ENCODE data around the gene CSK.

The CSK gene

DNA sequence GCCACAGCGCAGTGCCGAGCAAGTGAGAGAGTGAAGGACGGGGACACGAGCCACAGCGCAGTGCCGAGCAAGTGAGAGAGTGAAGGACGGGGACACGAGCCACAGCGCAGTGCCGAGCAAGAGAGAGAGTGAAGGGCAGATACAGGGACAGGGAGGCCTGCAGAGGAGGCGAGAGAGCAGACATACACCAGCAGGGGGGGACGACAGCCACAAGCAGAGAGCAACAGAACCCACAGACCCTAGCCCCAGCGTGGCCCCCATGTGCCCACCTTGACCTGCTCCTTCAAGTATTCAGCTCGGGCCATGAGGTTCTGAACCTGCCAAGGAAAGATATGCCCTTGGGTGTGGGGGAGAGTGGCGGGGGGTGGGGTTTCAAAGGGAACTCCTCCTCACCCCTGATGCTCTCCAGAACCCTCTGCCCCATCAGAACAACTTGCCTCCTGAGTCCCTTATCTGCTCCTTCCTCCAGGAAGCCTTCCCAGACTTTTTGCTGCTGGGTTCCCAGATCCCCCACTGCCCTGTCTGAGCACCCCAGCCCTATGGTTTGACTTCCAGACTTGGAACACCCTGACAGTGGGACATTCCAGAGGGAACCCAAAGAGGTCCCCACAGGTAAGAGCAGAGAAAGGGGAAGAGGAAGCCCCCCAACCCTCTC lies 55.7 kb downstream of the CSK start:
- H3K36me3 ChIP-seq (ENCODE audit: control insufficient read depth, insufficient read depth, low read length), result peaks cover 12% of the 10 kb centered on the region
- H3K4me1 ChIP-seq (ENCODE audit: control insufficient read depth, insufficient read depth, low read length), result peaks cover 3% of the 10 kb centered on the region
- no peak overlapping the region for H3K4me3 ChIP-seq (ENCODE audit: low read depth, low read length)
- no peaks in the 10 kb centered on the region for H3K27me3 ChIP-seq (ENCODE audit: control insufficient read depth, insufficient read depth, low read length)
- no peaks in the 10 kb centered on the region for H3K9me3 ChIP-seq (ENCODE audit: control insufficient read depth, insufficient read depth, low read length)
- H3K9ac ChIP-seq (ENCODE audit: low read depth, low read length), result no peak overlapping the region

DNA sequence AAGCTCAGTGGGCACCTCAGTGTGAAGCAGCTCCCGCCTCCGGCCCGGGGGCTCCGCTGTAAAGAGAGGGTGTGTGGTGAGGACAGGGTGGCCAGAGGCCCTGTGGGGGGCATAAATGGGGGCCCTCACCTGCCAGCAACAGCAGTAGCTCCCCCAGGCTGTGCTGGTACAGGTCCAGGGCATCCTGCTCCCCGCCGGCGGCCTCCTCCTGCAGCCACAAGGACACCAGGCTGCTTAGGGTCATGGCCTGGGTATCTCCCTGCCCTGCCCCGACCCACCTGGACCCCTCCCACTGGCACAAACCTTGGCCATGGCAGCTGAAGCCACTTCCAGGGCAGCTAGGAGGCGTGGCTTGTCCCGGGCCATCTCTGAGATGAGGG lies 56.2 kb downstream of the CSK start:
- H3K4me1 ChIP-seq (ENCODE audit: control insufficient read depth, insufficient read depth, low read length), result peaks cover 3% of the 10 kb centered on the region
- peaks cover 12% of the 10 kb centered on the region for H3K36me3 ChIP-seq (ENCODE audit: control insufficient read depth, insufficient read depth, low read length)
- H3K9me3 ChIP-seq (ENCODE audit: control insufficient read depth, insufficient read depth, low read length), result no peaks in the 10 kb centered on the region
- no peak overlapping the region for H3K4me3 ChIP-seq (ENCODE audit: low read depth, low read length)
- H3K27me3 ChIP-seq (ENCODE audit: control insufficient read depth, insufficient read depth, low read length), result no peaks in the 10 kb centered on the region
- no peak overlapping the region for H3K9ac ChIP-seq (ENCODE audit: low read depth, low read length)

DNA sequence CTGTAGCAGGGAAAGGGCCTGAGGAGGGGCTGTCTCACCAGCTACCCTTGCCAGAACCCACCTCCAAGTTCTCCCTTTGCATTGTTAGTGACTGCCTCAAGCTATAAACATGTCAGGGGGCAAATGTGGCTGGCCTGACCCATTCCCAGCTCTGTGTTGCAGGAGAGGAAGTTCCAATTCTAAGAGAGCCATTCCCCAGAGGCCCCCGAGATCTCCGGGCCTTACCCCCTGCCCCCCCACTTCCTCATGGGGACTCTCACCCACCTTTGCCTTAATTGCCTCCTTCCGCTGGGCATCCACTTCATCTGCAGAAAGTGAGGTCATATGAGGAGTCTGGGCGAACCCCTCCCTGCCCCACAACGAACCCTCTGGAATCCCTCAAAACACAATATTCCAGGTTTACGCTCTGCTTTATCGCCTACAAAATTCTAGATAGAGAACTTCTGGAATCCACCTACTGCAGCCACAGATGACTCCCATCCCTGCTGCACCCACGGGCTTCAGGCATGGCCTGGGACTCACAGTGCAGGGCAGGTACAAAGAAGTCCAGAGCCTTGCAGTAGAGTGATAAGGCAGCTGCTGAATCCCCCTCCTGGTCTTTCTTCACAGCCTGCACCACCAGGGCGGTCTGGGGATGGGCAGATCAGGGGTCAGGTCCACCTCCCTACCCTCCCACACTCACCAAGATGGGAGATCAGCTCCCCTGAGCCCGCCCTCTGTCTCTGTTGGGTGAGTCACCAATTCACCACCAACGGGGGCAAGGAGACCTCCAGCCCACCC lies 57.1 kb downstream of the CSK start:
- H3K9ac ChIP-seq (ENCODE audit: low read depth, low read length), result no peak overlapping the region
- H3K9me3 ChIP-seq (ENCODE audit: control insufficient read depth, insufficient read depth, low read length), result no peaks in the 10 kb centered on the region
- no peaks in the 10 kb centered on the region for H3K27me3 ChIP-seq (ENCODE audit: control insufficient read depth, insufficient read depth, low read length)
- H3K4me3 ChIP-seq (ENCODE audit: low read depth, low read length), result no peak overlapping the region
- peaks cover 12% of the 10 kb centered on the region for H3K36me3 ChIP-seq (ENCODE audit: control insufficient read depth, insufficient read depth, low read length)
- peaks cover 3% of the 10 kb centered on the region for H3K4me1 ChIP-seq (ENCODE audit: control insufficient read depth, insufficient read depth, low read length)

DNA sequence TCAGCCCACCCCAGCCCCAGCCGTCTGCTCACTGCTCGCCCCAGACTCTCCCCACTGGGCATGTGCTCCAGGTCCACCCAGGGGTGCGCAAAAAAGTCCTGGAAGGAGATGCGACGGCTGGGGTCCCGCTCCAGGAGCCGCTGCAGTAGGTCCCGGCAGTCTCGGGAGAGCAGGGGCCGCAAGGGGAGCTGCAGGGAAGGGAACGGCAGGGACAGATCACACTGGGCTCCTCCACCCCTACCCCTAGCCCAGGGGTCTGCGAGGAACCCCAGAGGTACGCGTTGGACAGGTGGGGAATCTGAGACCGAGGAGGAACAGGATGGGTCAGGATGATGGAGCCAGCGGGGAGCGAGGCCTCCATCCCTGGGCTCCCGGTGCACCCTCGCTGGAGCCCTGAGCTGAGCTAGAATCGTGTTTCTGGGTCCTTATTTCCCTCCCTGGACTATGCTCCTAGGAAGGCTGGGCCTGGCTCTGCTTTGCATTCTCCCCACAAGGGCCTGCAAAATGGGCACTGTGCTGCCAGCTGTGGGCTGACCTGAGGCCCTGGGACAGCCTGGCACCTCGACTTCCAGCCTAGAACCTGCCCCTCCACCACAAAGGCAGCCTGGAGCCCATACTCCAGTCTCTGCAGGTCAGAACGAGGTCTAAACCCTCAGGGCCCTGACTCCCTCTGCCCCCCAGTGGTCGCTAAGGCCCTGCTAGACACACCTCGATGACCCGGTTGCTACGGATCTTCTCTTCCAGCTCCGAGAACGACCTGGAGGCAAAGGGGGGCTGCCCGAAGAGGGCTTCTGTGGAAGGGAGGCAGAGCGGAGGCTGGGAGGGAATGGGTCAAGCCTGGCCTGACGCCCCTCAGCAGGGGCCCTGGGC lies 57.9 kb downstream of the CSK start:
- no peaks in the 10 kb centered on the region for H3K27me3 ChIP-seq (ENCODE audit: control insufficient read depth, insufficient read depth, low read length)
- H3K36me3 ChIP-seq (ENCODE audit: control insufficient read depth, insufficient read depth, low read length), result peaks cover 14% of the 10 kb centered on the region
- H3K4me3 ChIP-seq (ENCODE audit: low read depth, low read length), result no peak overlapping the region
- peaks cover 5% of the 10 kb centered on the region for H3K4me1 ChIP-seq (ENCODE audit: control insufficient read depth, insufficient read depth, low read length)
- H3K9ac ChIP-seq (ENCODE audit: low read depth, low read length), result peak overlapping the region; percentile 37
- no peaks in the 10 kb centered on the region for H3K9me3 ChIP-seq (ENCODE audit: control insufficient read depth, insufficient read depth, low read length)

DNA sequence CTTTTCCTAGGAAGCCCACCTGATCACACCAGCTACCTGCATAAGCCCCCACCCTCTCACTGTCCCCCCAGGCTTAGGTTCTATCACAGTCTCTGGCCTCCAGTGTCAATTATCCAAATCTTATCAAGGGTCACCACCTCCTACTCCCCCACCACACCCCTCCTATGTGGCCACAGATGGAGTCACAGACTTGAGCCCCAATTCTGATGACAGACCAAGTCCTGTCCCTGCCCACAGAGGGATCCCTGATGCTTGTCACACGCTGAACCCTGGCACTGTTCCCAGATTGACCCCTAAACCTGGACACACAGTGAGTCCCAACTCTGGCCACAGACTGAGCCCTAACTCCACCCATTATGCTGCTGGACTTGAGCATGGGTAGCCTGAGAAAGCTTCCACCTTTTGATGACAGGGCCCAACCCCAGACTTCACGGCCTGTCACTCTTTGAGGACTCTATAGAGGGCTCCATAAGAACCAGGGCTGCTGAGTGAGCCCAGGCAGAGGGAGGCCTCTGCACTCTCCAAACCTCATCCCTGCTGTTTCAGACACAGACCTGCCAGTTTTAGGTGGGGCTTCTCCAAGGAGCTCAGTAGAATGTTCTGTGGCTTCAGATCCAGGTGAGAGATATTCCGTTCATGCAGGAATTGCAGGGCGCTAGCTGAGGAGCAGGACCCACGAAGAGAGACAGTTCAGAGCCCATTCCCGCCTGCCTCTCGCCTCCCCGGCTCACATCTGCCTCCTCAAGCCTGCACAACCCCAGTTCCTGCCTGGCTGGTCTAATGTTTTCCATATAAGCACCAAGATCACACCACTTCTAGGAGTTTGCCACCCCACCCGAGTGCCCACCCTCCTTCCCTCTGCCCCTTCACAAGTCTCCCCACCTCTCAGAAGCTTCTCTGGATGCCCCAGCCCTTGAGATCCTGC lies 59.2 kb downstream of the CSK start:
- Histone ChIP-seq H3K4me1 (ENCODE audit: control insufficient read depth, insufficient read depth, low read length) (peaks cover 3% of the 10 kb centered on the region), H3K36me3 (ENCODE audit: control insufficient read depth, insufficient read depth, low read length) (peaks cover 16% of the 10 kb centered on the region), H3K27me3 (ENCODE audit: control insufficient read depth, insufficient read depth, low read length) (no peaks in the 10 kb centered on the region), H3K9me3 (ENCODE audit: control insufficient read depth, insufficient read depth, low read length) (no peaks in the 10 kb centered on the region), H3K9ac (ENCODE audit: low read depth, low read length) (no peak overlapping the region), H3K4me3 (ENCODE audit: low read depth, low read length) (no peak overlapping the region)

DNA sequence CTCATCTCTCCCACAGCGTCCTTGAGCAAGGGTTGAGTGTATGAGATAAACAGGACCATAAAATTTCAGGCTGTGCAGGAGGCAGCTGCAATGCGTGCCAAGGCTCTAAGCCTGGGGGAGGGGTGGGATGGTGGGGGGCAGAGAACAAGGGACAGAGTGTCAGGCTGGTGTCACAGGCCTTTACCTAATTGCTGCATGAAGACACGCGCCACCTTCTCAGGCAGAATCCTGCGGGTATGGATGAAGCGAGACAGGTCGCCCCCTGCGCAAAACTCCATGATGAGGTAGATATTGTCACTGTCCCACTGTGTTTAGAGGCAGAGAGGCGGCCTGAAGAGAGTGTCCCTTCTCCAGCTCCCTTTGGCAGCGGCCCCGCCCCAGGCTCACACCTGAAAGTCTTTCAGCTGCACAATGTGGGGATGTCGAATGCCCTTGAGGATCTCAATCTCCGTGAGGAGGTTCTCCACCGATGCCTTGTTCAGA lies 60.1 kb downstream of the CSK start:
- Histone ChIP-seq H3K36me3 (ENCODE audit: control insufficient read depth, insufficient read depth, low read length) (peaks cover 16% of the 10 kb centered on the region), H3K9me3 (ENCODE audit: control insufficient read depth, insufficient read depth, low read length) (no peaks in the 10 kb centered on the region), H3K9ac (ENCODE audit: low read depth, low read length) (peak overlapping the region; percentile 41)

DNA sequence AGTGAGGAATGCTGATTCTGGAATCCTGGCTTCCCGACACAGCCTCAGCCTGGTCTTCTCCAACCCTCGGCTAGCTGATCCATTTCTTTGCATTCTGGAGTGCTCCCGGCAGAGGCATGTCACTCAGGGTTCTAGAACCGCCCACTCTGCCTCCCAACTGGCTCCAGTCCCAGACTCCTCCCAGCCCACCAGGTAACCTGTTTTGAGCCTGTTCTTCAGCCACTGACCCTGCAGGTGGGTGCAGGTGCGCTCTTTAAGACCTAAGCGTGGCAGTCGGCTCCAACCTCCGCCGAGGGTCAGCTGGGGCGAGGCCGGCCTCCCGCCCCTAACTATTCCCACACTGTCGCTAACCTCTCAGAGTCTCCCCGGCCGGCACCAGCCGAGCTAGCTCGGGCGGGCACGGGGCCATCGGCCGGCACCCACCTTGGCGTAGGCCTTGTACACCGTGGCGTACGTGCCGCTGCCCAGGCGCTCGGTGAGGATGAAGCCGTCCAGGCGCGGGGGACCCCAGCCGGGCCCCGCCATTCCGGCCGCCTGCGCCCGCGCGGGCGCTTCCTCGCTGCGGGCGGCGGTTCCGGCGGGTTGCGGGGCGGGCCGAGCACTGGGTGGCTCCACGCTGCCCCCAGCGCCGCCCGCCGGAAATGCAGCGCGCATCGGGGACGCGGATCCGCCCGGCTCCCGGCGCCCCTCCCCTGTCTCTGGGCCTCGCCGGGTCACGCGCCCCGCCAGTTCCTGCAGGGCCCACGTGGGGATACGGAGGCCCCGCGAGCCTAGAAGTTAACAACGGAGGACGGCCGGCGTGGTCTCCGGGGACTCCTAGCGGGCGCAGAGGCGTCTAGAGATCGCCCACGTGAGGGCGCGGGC lies 60.9 kb downstream of the CSK start, which contains the start of gene ULK3:
TSS of gene ULK3 (minus strand) at position 576 of the 864 bp plus-strand sequence. CDS start at position 525, 51 bp downstream.
- Histone ChIP-seq H3K9me3 (ENCODE audit: control insufficient read depth, insufficient read depth, low read length) (no peaks in the 10 kb centered on the region), H3K4me3 (ENCODE audit: low read depth, low read length) (peak within 1 kb of the TSS; percentile 82), H3K9ac (ENCODE audit: low read depth, low read length) (peak within 1 kb of the TSS; percentile 85), H3K36me3 (ENCODE audit: control insufficient read depth, insufficient read depth, low read length) (peaks cover 21% of the 10 kb centered on the region), H3K4me1 (ENCODE audit: control insufficient read depth, insufficient read depth, low read length) (peaks cover 3% of the 10 kb centered on the region), H3K27me3 (ENCODE audit: control insufficient read depth, insufficient read depth, low read length) (no peaks in the 10 kb centered on the region)

More for the DNA sequence above, 60.1 kb downstream of the CSK start:
- Histone ChIP-seq H3K27me3 (ENCODE audit: control insufficient read depth, insufficient read depth, low read length) (no peaks in the 10 kb centered on the region), H3K4me1 (ENCODE audit: control insufficient read depth, insufficient read depth, low read length) (peaks cover 3% of the 10 kb centered on the region), H3K4me3 (ENCODE audit: low read depth, low read length) (peak overlapping the region; percentile 82)

DNA sequence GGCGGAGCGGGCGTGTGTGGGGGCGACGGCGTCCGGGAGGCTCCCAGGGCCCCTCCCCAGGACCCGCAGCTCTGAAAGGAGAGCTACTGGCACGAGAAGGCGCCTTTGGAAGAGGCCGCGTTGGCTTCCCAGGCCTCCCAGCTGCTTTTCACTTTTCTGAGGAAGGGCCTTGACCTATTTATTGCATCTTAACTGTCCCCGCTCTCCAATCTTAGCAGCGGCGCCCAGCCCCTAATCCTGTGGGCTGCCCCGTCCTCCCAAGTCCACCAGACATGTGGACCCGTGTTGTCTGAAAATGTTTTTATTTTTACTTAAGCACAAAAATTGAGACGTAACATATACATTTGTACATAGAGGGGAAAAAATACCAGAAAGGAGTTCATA lies 61.6 kb downstream of the CSK start:
- Histone ChIP-seq H3K4me1 (ENCODE audit: control insufficient read depth, insufficient read depth, low read length) (peaks cover 3% of the 10 kb centered on the region), H3K36me3 (ENCODE audit: control insufficient read depth, insufficient read depth, low read length) (peaks cover 22% of the 10 kb centered on the region), H3K9me3 (ENCODE audit: control insufficient read depth, insufficient read depth, low read length) (no peaks in the 10 kb centered on the region)

DNA sequence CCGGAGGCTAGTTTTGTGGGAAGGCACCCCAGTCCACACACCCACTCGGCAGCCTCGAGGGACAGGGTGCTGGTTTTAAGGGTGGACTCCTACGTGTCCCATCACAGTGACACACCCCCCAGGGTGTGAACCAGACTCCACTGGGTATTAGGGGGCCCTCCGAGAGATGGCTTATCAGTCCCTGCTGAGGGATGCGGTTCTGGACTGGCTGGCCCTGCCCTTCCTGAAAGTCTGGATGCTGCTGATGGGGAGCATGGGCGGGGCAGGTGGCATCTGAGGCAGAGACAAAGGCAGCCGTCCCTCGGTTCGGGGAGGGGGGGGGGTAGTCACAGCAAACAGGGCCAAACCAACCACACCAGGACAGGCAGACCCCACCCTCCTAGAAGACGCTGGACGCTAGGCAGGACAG lies 62.0 kb downstream of the CSK start:
- Histone ChIP-seq H3K9ac (ENCODE audit: low read depth, low read length) (no peak overlapping the region), H3K4me1 (ENCODE audit: control insufficient read depth, insufficient read depth, low read length) (peaks cover 3% of the 10 kb centered on the region), H3K27me3 (ENCODE audit: control insufficient read depth, insufficient read depth, low read length) (no peaks in the 10 kb centered on the region), H3K4me3 (ENCODE audit: low read depth, low read length) (peak overlapping the region; percentile 82), H3K36me3 (ENCODE audit: control insufficient read depth, insufficient read depth, low read length) (peaks cover 21% of the 10 kb centered on the region), H3K9me3 (ENCODE audit: control insufficient read depth, insufficient read depth, low read length) (no peaks in the 10 kb centered on the region)

More for the DNA sequence above, 61.6 kb downstream of the CSK start:
- H3K4me3 ChIP-seq (ENCODE audit: low read depth, low read length), result peak overlapping the region; percentile 82
- no peaks in the 10 kb centered on the region for H3K27me3 ChIP-seq (ENCODE audit: control insufficient read depth, insufficient read depth, low read length)
- H3K9ac ChIP-seq (ENCODE audit: low read depth, low read length), result peak overlapping the region; percentile 85
